A549 treated with AZD9567 at 1 μM for 4 hours (cell line): ENCODE results near the gene SLC38A4. TPM values are rescaled to one million over a fixed set of nuclear protein-coding genes. Genes with fewer than 3 reads are reported as not detected.

Experiments
- total RNA-seq: library from RNA; stranded (reverse); fragments of 200-300 nt; extraction: Qiagen RNA extraction; gene quantifications from 5 replicates; pipeline ENCODE4 v1.2.3, GENCODE V29; 2022; ENCODE audit not compliant: insufficient read depth

SLC38A4 gene
- total RNA-seq: 0.05 to 0.23 TPM (median 0.09 TPM) in 3 of 5 replicates, not detected in the others

DNA sequence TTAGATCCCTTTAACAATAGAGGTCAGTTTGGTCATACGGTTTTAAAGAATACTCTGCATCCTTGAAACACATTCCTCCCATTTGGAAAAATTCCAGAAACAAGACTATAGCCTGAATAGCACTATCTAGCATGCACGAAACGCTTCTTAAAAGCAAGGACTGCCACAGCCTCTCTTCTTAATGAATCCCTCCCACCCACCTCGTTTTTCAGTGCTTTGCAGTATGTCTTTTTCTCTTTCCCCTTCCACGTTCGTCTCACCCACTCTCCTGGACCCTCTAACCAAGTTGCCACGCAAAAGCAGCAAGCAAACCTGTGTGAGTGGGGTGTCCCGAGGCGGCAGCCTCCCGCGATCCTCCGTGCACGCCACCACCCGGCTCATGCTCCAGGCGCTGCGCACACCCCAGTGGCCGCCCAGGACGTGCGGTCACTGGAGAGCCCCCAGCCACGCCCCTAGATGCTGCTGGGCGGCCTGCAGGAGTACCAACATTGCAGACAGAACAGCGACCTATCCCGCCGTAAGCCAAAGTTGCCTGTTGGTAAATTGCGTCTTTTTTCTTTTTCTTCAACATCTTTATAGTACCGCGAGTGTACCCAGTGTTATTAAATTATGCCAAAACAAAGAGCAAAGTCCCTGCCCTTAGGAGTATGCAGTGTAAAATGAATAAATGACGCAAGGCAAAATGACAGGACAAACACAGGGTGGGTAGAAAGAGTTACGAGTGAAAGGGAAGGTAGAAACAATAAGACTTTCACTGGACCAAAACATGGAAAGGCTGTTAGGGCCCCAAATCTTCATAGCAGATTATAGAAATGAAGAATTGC is at the start of gene SLC38A4:
SLC38A4 (minus strand) TSS at position 407 of the 824 bp plus-strand sequence. CDS start 32,926 bp downstream, outside the sequence.

